Kidney (tissue), 14 donors: ENCODE results near the gene PADI4. TPM values are rescaled to one million over a fixed set of nuclear protein-coding genes. Genes with fewer than 3 reads are reported as not detected.

Experiments
- DNase-seq, 5 donors: peaks; one replicate each; pipeline ENCODE4 v3.0.0-alpha.2; 2013 to 2020
- FAIRE-seq: peaks from 2 replicates; lab custom pipeline; 2012; peaks lifted over from hg19 to GRCh38; lab: Jason Lieb, UNC
- H3K27ac ChIP-seq, 2 donors: one replicate each; pipeline ENCODE4 v1.7.0; 2013; ENCODE audit warnings: low read depth in 2 of 2, low read length in 2 of 2, inconsistent platforms in 1 of 2
- H3K27me3 ChIP-seq: one replicate; pipeline ENCODE4 v1.7.1; 2013; ENCODE audit warnings: low read length, inconsistent platforms; ENCODE audit not compliant: control insufficient read depth, insufficient read depth
- H3K36me3 ChIP-seq, 3 donors: one replicate each; pipeline versions ENCODE4 v1.7.0 to v1.7.1; 2013; ENCODE audit warnings: low read length in 3 of 3, control low read depth in 1 of 3, inconsistent platforms in 1 of 3; ENCODE audit not compliant: insufficient read depth in 3 of 3, control insufficient read depth in 2 of 3
- H3K4me1 ChIP-seq, 3 donors: one replicate each; pipeline versions ENCODE4 v1.7.0 to v1.7.1; 2013; ENCODE audit warnings: low read length in 3 of 3, inconsistent platforms in 1 of 3, low read depth in 1 of 3; ENCODE audit not compliant: control insufficient read depth in 2 of 3, insufficient read depth in 2 of 3
- H3K4me3 ChIP-seq, 3 donors: one replicate each; pipeline versions ENCODE4 v1.7.0 to v1.8.1; 2013; ENCODE audit warnings: low read length in 3 of 3, control low read depth in 1 of 3, inconsistent platforms in 1 of 3
- H3K9ac ChIP-seq, 3 donors: one replicate each; pipeline versions ENCODE4 v1.7.0 to v1.7.1; 2013; ENCODE audit warnings: low read length in 3 of 3, control low read depth in 1 of 3, inconsistent platforms in 1 of 3
- H3K9me3 ChIP-seq, 3 donors: one replicate each; pipeline versions ENCODE4 v1.7.0 to v1.7.1; 2013; ENCODE audit warnings: low read length in 3 of 3, control low read depth in 1 of 3, inconsistent platforms in 1 of 3; ENCODE audit not compliant: control insufficient read depth in 2 of 3, insufficient read depth in 1 of 3
- intact Hi-C: fragments of 100-400 bp; cut with DNase I; formaldehyde crosslinking; loops from one replicate; pipeline ENCODE4 v1.11.1; 2022
- polyA plus RNA-seq: library from polyadenylated mRNA; stranded (reverse); fragments of 350-450 nt; fragmentation: Illumina TruSeq; extraction: RNeasy Lipid Tissue Mini Kit (QIAGEN cat#74804); gene quantifications from one replicate; pipeline ENCODE4 v1.2.3, GENCODE V29; 2014; ENCODE audit warnings: low read depth, low replicate concordance; ENCODE audit not compliant: insufficient read depth
- total RNA-seq: library from RNA; stranded (reverse); fragmentation: NEBNext Ultra II Directional; extraction: Animal tissue kit (Norgen Biotek cat#: 25700); gene quantifications from one replicate; pipeline ENCODE4 v1.2.1, GENCODE V29; 2021
- TF ChIP-seq, protein P1 (sequence below): IDR thresholded peaks from 3 replicates; pipeline ENCODE4 v1.5.1; 2012; ENCODE audit warnings: mild to moderate bottlenecking, moderate library complexity, borderline replicate concordance; ENCODE audit not compliant: insufficient read depth; ENCODE audit errors: extremely low read depth
- donor health status: control.
- donor health status: control.
- donor health status: control.
- donor health status: control.
- donor health status: control.
- donor health status: DM: yes; HTN: yes; CAD: no.
- donor health status: Normal renal cell carcinoma (clear cell type).

The PADI4 gene
- total and polyA plus RNA-seq, 2 donors from 2014 or later, result 0.35 TPM; not detected in 1

- intact Hi-C loops, result no loop called here
- Histone ChIP-seq H3K36me3 (no peaks in the 10 kb centered on the region), H3K27ac (no peak overlapping the region), H3K9me3 (no peaks in the 10 kb centered on the region), H3K9ac (no peak overlapping the region), H3K4me1 (no peaks in the 10 kb centered on the region), H3K27me3 (no peaks in the 10 kb centered on the region), H3K4me3 (no peak overlapping the region)
- no peak for FAIRE-seq
- DNase-seq, result peak in 2 of 5 donors; percentile 24 to 31
- TF ChIP-seq, protein P1, sequence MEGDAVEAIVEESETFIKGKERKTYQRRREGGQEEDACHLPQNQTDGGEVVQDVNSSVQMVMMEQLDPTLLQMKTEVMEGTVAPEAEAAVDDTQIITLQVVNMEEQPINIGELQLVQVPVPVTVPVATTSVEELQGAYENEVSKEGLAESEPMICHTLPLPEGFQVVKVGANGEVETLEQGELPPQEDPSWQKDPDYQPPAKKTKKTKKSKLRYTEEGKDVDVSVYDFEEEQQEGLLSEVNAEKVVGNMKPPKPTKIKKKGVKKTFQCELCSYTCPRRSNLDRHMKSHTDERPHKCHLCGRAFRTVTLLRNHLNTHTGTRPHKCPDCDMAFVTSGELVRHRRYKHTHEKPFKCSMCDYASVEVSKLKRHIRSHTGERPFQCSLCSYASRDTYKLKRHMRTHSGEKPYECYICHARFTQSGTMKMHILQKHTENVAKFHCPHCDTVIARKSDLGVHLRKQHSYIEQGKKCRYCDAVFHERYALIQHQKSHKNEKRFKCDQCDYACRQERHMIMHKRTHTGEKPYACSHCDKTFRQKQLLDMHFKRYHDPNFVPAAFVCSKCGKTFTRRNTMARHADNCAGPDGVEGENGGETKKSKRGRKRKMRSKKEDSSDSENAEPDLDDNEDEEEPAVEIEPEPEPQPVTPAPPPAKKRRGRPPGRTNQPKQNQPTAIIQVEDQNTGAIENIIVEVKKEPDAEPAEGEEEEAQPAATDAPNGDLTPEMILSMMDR, result no peak
Measured at GRCh38 chr1:17377325-17377953, 69.4 kb downstream of the PADI4 start.

GRCh38 chr1:17381161-17381560 lies 73.2 kb downstream of the PADI4 start:
- Histone ChIP-seq H3K27me3 (no peaks in the 10 kb centered on the region), H3K27ac (no peak overlapping the region), H3K36me3 (no peaks in the 10 kb centered on the region), H3K4me1 (no peaks in the 10 kb centered on the region), H3K4me3 (no peak overlapping the region), H3K9ac (no peak overlapping the region), H3K9me3 (no peaks in the 10 kb centered on the region)
- intact Hi-C loops, result no loop called here
- FAIRE-seq (no peak), DNase-seq (no peak)
- TF ChIP-seq, protein P1, result no peak

DNA sequence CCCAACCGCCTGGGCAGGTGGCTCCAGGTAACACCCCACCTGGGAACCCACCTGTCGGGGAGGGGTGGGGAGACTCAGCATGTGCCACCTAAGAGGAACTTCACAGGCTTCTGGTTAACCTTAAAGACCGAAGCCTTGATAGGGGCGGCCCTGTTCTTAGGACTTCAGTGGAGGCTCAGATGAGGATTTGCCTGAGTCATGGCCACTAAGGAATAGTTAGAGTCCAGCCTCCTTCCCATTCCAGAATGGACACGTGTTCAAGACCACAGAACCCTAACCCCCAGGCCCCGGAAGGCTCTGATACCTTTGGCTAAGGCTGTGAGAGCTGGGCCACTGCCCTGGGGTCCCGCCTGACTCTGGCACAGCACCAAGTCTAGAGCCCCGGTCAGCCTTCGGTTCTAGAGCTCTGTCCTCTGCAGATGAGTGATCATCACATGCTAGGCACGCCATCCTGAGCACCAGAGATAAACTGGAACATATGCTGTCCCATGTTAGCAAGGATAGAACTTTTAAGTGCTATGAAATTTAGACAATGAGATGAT lies 84.3 kb downstream of the PADI4 start:
- no peaks in the 10 kb centered on the region for H3K9me3 ChIP-seq
- no peak overlapping the region for H3K27ac ChIP-seq
- no peak overlapping the region for H3K4me3 ChIP-seq
- DNase-seq, result no peak
- FAIRE-seq, result no peak
- no peak overlapping the region for H3K9ac ChIP-seq
- TF ChIP-seq, protein P1, result no peak
- H3K4me1 ChIP-seq, result no peaks in the 10 kb centered on the region
- no peaks in the 10 kb centered on the region for H3K36me3 ChIP-seq
- no peaks in the 10 kb centered on the region for H3K27me3 ChIP-seq
- intact Hi-C loops, result no loop called here
